Kidney (tissue), 14 donors: ENCODE data around the gene TBC1D5. TPM values are rescaled to one million over a fixed set of nuclear protein-coding genes. Genes with fewer than 3 reads are reported as not detected.

ENCODE experiments used
- DNase-seq, 5 donors: peaks; one replicate each; pipeline ENCODE4 v3.0.0-alpha.2; 2013 to 2020
- FAIRE-seq: peaks from 2 replicates; lab custom pipeline; 2012; peaks lifted over from hg19 to GRCh38; lab: Jason Lieb, UNC
- H3K27ac ChIP-seq, 2 donors: one replicate each; pipeline ENCODE4 v1.7.0; 2013; ENCODE audit warnings: low read depth in 2 of 2, low read length in 2 of 2, inconsistent platforms in 1 of 2
- H3K27me3 ChIP-seq: one replicate; pipeline ENCODE4 v1.7.1; 2013; ENCODE audit warnings: low read length, inconsistent platforms; ENCODE audit not compliant: control insufficient read depth, insufficient read depth
- H3K36me3 ChIP-seq, 3 donors: one replicate each; pipeline versions ENCODE4 v1.7.0 to v1.7.1; 2013; ENCODE audit warnings: low read length in 3 of 3, control low read depth in 1 of 3, inconsistent platforms in 1 of 3; ENCODE audit not compliant: insufficient read depth in 3 of 3, control insufficient read depth in 2 of 3
- H3K4me1 ChIP-seq, 3 donors: one replicate each; pipeline versions ENCODE4 v1.7.0 to v1.7.1; 2013; ENCODE audit warnings: low read length in 3 of 3, inconsistent platforms in 1 of 3, low read depth in 1 of 3; ENCODE audit not compliant: control insufficient read depth in 2 of 3, insufficient read depth in 2 of 3
- H3K4me3 ChIP-seq, 3 donors: one replicate each; pipeline versions ENCODE4 v1.7.0 to v1.8.1; 2013; ENCODE audit warnings: low read length in 3 of 3, control low read depth in 1 of 3, inconsistent platforms in 1 of 3
- H3K9ac ChIP-seq, 3 donors: one replicate each; pipeline versions ENCODE4 v1.7.0 to v1.7.1; 2013; ENCODE audit warnings: low read length in 3 of 3, control low read depth in 1 of 3, inconsistent platforms in 1 of 3
- H3K9me3 ChIP-seq, 3 donors: one replicate each; pipeline versions ENCODE4 v1.7.0 to v1.7.1; 2013; ENCODE audit warnings: low read length in 3 of 3, control low read depth in 1 of 3, inconsistent platforms in 1 of 3; ENCODE audit not compliant: control insufficient read depth in 2 of 3, insufficient read depth in 1 of 3
- intact Hi-C: fragments of 100-400 bp; cut with DNase I; formaldehyde crosslinking; loops from one replicate; pipeline ENCODE4 v1.11.1; 2022
- polyA plus RNA-seq: library from polyadenylated mRNA; stranded (reverse); fragments of 350-450 nt; fragmentation: Illumina TruSeq; extraction: RNeasy Lipid Tissue Mini Kit (QIAGEN cat#74804); gene quantifications from one replicate; pipeline ENCODE4 v1.2.3, GENCODE V29; 2014; ENCODE audit warnings: low read depth, low replicate concordance; ENCODE audit not compliant: insufficient read depth
- total RNA-seq: library from RNA; stranded (reverse); fragmentation: NEBNext Ultra II Directional; extraction: Animal tissue kit (Norgen Biotek cat#: 25700); gene quantifications from one replicate; pipeline ENCODE4 v1.2.1, GENCODE V29; 2021
- TF ChIP-seq, protein P1 (sequence below): IDR thresholded peaks from 3 replicates; pipeline ENCODE4 v1.5.1; 2012; ENCODE audit warnings: mild to moderate bottlenecking, moderate library complexity, borderline replicate concordance; ENCODE audit not compliant: insufficient read depth; ENCODE audit errors: extremely low read depth
- donor health status: control.
- donor health status: control.
- donor health status: control.
- donor health status: control.
- donor health status: control.
- donor health status: DM: yes; HTN: yes; CAD: no.
- donor health status: Normal renal cell carcinoma (clear cell type).

Gene TBC1D5
- total and polyA plus RNA-seq, 2 donors from 2014 or later = 9.7 to 77.7 TPM

DNA sequence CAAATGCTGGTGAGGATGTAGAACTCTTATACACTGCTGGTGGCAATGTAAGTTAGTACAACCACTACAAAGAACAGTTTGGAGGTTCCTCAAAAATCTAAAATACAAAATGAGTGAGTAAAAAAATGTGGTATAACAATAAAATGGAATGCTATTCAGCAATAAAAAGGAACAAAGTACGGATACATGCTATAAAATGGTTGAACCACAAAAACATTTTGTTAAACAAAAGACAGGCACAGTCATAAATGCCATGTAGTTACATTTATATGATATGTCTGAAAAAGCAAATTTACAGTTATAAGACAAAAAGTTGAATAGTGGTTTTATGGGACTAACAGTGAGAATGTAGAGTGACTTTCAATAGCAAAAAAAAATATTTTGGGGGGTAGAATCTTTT lies 285.8 kb downstream of the TBC1D5 start:
- no peak overlapping the region for H3K4me3 ChIP-seq
- H3K9ac ChIP-seq = no peak overlapping the region
- no peak overlapping the region for H3K27ac ChIP-seq
- TF ChIP-seq, protein P1, sequence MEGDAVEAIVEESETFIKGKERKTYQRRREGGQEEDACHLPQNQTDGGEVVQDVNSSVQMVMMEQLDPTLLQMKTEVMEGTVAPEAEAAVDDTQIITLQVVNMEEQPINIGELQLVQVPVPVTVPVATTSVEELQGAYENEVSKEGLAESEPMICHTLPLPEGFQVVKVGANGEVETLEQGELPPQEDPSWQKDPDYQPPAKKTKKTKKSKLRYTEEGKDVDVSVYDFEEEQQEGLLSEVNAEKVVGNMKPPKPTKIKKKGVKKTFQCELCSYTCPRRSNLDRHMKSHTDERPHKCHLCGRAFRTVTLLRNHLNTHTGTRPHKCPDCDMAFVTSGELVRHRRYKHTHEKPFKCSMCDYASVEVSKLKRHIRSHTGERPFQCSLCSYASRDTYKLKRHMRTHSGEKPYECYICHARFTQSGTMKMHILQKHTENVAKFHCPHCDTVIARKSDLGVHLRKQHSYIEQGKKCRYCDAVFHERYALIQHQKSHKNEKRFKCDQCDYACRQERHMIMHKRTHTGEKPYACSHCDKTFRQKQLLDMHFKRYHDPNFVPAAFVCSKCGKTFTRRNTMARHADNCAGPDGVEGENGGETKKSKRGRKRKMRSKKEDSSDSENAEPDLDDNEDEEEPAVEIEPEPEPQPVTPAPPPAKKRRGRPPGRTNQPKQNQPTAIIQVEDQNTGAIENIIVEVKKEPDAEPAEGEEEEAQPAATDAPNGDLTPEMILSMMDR = no peak
- intact Hi-C loops = no loop called here
- no peaks in the 10 kb centered on the region for H3K4me1 ChIP-seq
- no peaks in the 10 kb centered on the region for H3K9me3 ChIP-seq
- no peaks in the 10 kb centered on the region for H3K27me3 ChIP-seq
- DNase-seq (no peak), FAIRE-seq (no peak)
- H3K36me3 ChIP-seq = no peaks in the 10 kb centered on the region

DNA sequence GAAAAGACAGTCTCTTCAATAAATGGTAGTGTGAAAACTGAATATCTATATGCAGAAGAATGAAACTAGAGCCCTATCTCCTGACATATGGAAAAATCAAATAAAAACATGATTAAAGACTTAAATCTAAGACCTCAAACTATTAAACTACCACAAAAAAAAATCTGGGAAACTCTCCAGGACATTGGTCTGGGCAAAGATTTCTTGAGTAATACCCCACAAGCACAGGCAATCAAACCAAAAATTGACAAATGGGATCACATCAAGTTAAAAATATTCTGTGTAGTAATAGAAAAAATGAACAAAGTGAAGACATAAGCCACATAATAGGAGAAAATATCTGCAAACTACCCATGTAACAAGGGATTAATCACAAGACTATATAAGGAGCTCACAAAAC lies 286.4 kb downstream of the TBC1D5 start:
- no peak overlapping the region for H3K4me3 ChIP-seq
- DNase-seq = no peak
- H3K9ac ChIP-seq = no peak overlapping the region
- no peak for FAIRE-seq
- H3K4me1 ChIP-seq = no peaks in the 10 kb centered on the region
- no peaks in the 10 kb centered on the region for H3K9me3 ChIP-seq
- no peak overlapping the region for H3K27ac ChIP-seq
- intact Hi-C loops = no loop called here
- H3K27me3 ChIP-seq = no peaks in the 10 kb centered on the region
- H3K36me3 ChIP-seq = no peaks in the 10 kb centered on the region
- TF ChIP-seq, protein P1 = no peak

DNA sequence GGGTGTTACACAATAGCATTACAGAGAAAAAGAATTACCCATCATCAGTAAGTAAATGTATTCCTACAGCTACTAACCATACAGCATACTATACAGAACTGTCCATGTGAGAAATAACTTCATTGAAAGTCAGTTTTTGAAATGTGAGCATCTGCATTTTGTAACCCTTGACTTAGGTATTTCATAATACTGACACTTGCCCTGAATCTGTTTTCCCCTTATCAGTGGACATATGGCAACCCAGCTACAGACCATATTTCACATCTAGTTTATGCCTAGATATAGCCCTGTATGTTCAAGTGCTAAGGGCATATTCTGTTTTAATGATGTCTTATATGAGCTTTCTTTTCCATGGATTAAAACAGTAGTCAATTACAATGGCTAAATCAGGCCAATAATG lies 297.6 kb downstream of the TBC1D5 start:
- H3K36me3 ChIP-seq = no peaks in the 10 kb centered on the region
- TF ChIP-seq, protein P1 = no peak
- H3K4me1 ChIP-seq = no peaks in the 10 kb centered on the region
- H3K4me3 ChIP-seq = no peak overlapping the region
- no peak overlapping the region for H3K27ac ChIP-seq
- intact Hi-C loops = no loop called here
- FAIRE-seq (no peak), DNase-seq (no peak)
- H3K27me3 ChIP-seq = no peaks in the 10 kb centered on the region
- H3K9me3 ChIP-seq = no peaks in the 10 kb centered on the region
- H3K9ac ChIP-seq = no peak overlapping the region

DNA sequence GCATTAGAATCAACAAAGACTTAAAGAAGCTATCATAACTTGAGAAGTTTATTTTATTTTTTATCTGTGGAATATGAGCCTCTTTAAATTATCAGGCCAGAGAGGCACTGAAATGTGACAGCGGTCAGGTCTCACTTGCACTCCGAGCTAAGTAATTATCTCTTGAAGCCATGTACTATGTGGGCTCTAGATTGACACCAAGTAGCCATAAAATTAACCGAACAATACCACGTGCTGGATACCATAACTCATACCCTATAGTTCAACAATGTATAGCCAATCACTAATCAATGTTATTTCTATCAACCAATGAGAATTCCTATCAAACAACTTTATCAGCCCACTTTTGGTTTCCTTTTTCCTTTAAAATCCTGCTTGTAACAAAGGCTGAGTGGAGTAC lies 299.3 kb downstream of the TBC1D5 start:
- TF ChIP-seq, protein P1 = no peak
- H3K4me3 ChIP-seq = no peak overlapping the region
- no peak overlapping the region for H3K27ac ChIP-seq
- H3K36me3 ChIP-seq = no peaks in the 10 kb centered on the region
- intact Hi-C loops = no loop called here
- no peaks in the 10 kb centered on the region for H3K4me1 ChIP-seq
- H3K9ac ChIP-seq = no peak overlapping the region
- no peak for DNase-seq
- FAIRE-seq = no peak
- H3K9me3 ChIP-seq = no peaks in the 10 kb centered on the region
- H3K27me3 ChIP-seq = no peaks in the 10 kb centered on the region
